Loucy (cell line): ENCODE measurements around the gene PHOSPHO2.

Experiments
- H2AFZ ChIP-seq: fragments of 200-600 bp; sonication (generic); 2 replicates; pipeline ENCODE4 v1.6.0; 2016; ENCODE audit warnings: antibody characterized with exemption, mild to moderate bottlenecking, low read length, moderate library complexity
- H3F3A ChIP-seq: fragments of 200-600 bp; 2 replicates; pipeline ENCODE4 v1.6.0; 2016; ENCODE audit warnings: antibody characterized with exemption, low read depth, mild to moderate bottlenecking
- H3K27me3 ChIP-seq: fragments of 200-600 bp; sonication (generic); 2 replicates; pipeline ENCODE4 v1.6.1; 2014; ENCODE audit warnings: low read length, mild to moderate bottlenecking; ENCODE audit not compliant: insufficient read depth, poor library complexity, severe bottlenecking
- H3K36me3 ChIP-seq: fragments of 200-600 bp; sonication (generic); 2 replicates; pipeline ENCODE4 v1.6.1; 2016; ENCODE audit warnings: low read length; ENCODE audit not compliant: insufficient read depth
- H3K4me1 ChIP-seq: fragments of 200-600 bp; sonication (generic); 2 replicates; pipeline ENCODE4 v1.5.1; 2014; ENCODE audit warnings: low read length, mild to moderate bottlenecking; ENCODE audit not compliant: insufficient read depth, poor library complexity, severe bottlenecking
- H3K4me2 ChIP-seq: fragments of 200-600 bp; sonication (generic); 2 replicates; pipeline ENCODE4 v1.6.0; 2014; ENCODE audit warnings: antibody characterized with exemption, low read length, low read depth, mild to moderate bottlenecking; ENCODE audit not compliant: poor library complexity, severe bottlenecking
- H3K4me3 ChIP-seq: fragments of 200-600 bp; sonication (generic); 2 replicates; pipeline ENCODE4 v1.5.1; 2014; ENCODE audit warnings: low read length, mild to moderate bottlenecking, mixed read lengths; ENCODE audit not compliant: poor library complexity, severe bottlenecking
- H3K79me2 ChIP-seq: fragments of 200-600 bp; sonication (generic); 2 replicates; pipeline ENCODE4 v1.6.1; 2014; ENCODE audit warnings: low read length; ENCODE audit not compliant: insufficient read depth
- H3K9ac ChIP-seq: fragments of 200-600 bp; sonication (generic); 2 replicates; pipeline ENCODE4 v1.6.0; 2014; ENCODE audit warnings: mild to moderate bottlenecking, low read depth, low read length, moderate library complexity; ENCODE audit not compliant: poor library complexity, severe bottlenecking
- H3K9me2 ChIP-seq: fragments of 200-600 bp; sonication (generic); replicated peaks from 2 replicates; pipeline ENCODE4 v1.6.1; 2016; ENCODE audit warnings: low read depth, low read length, mixed read lengths
- H3K9me3 ChIP-seq: fragments of 200-600 bp; sonication (generic); 2 replicates; pipeline ENCODE4 v1.6.1; 2014; ENCODE audit warnings: mild to moderate bottlenecking, antibody characterized with exemption, low read length, low read depth; ENCODE audit not compliant: insufficient read depth
- H4K20me1 ChIP-seq: fragments of 200-600 bp; sonication (generic); 2 replicates; pipeline ENCODE4 v1.6.0; 2014; ENCODE audit warnings: antibody characterized with exemption, low read length, mild to moderate bottlenecking; ENCODE audit not compliant: insufficient read depth, poor library complexity, severe bottlenecking
- EZH2phosphoT487 ChIP-seq: fragments of 200-600 bp; IDR thresholded peaks from 2 replicates; pipeline ENCODE4 v1.6.1; 2018; ENCODE audit warnings: antibody characterized with exemption, mild to moderate bottlenecking, moderate library complexity, borderline replicate concordance
- TF ChIP-seq, protein P1 (sequence below): fragments of 200-600 bp; sonication (generic); conservative IDR thresholded peaks from 2 replicates; pipeline ENCODE4 v1.5.1; 2014; ENCODE audit warnings: mild to moderate bottlenecking, antibody characterized with exemption, low read length

PHOSPHO2 gene

GRCh38 chr2:169661265-169661664, 33.0 kb upstream of the PHOSPHO2 start:
- H3K9me2 ChIP-seq, result no peaks in the 10 kb centered on the region
- no peaks in the 10 kb centered on the region for H3K27me3 ChIP-seq
- no peaks in the 10 kb centered on the region for H4K20me1 ChIP-seq
- no peaks in the 10 kb centered on the region for H3K36me3 ChIP-seq
- H2AFZ ChIP-seq, result 0 out of 2 replicates have a peak overlapping the region, but pooled peaks have one; percentile 1
- no peaks in the 10 kb centered on the region for H3F3A ChIP-seq
- H3K4me1 ChIP-seq, result peaks cover 38% of the 10 kb centered on the region
- no peaks in the 10 kb centered on the region for H3K9me3 ChIP-seq
- TF ChIP-seq, protein P1, sequence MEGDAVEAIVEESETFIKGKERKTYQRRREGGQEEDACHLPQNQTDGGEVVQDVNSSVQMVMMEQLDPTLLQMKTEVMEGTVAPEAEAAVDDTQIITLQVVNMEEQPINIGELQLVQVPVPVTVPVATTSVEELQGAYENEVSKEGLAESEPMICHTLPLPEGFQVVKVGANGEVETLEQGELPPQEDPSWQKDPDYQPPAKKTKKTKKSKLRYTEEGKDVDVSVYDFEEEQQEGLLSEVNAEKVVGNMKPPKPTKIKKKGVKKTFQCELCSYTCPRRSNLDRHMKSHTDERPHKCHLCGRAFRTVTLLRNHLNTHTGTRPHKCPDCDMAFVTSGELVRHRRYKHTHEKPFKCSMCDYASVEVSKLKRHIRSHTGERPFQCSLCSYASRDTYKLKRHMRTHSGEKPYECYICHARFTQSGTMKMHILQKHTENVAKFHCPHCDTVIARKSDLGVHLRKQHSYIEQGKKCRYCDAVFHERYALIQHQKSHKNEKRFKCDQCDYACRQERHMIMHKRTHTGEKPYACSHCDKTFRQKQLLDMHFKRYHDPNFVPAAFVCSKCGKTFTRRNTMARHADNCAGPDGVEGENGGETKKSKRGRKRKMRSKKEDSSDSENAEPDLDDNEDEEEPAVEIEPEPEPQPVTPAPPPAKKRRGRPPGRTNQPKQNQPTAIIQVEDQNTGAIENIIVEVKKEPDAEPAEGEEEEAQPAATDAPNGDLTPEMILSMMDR, result no peak
- no peak for TF ChIP-seq EZH2phosphoT487
- H3K4me3 ChIP-seq, result no peak overlapping the region
- H3K4me2 ChIP-seq, result no peak overlapping the region
- H3K9ac ChIP-seq, result no peak overlapping the region
- H3K79me2 ChIP-seq, result no peaks in the 10 kb centered on the region

- H3K27me3 ChIP-seq, result no peaks in the 10 kb centered on the region
- no peaks in the 10 kb centered on the region for H3F3A ChIP-seq
- no peak overlapping the region for H3K4me3 ChIP-seq
- H3K79me2 ChIP-seq, result no peaks in the 10 kb centered on the region
- no peak overlapping the region for H3K9ac ChIP-seq
- no peaks in the 10 kb centered on the region for H3K9me2 ChIP-seq
- H3K36me3 ChIP-seq, result no peaks in the 10 kb centered on the region
- no peak overlapping the region for H3K4me2 ChIP-seq
- 0 out of 2 replicates have a peak overlapping the region, but pooled peaks have one; percentile 33 for H2AFZ ChIP-seq
- H4K20me1 ChIP-seq, result no peaks in the 10 kb centered on the region
- H3K9me3 ChIP-seq, result no peaks in the 10 kb centered on the region
- peaks cover 38% of the 10 kb centered on the region for H3K4me1 ChIP-seq
- TF ChIP-seq, protein P1, result no peak
- no peak for TF ChIP-seq EZH2phosphoT487
Observed at GRCh38 chr2:169662744-169663143, 31.5 kb upstream of the PHOSPHO2 start.

DNA sequence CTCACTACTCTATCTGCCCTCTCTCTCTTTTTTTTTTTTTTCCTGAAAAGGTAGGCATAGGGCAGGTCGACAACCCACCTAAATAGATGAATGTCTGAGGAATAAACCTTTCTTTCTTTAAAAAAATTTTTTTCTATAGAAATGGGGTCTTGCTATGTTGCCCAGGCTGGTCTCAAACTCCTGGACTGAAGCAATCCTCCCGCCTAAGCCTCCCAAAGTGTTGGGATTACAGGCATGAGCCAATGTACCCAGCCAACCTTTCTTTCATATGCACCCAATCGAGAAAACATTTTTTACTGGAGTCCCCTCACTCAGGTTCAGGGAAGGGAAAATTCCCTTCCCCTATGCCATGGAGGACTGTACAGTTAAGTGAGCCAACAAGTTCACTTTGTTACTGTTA, 31.0 kb upstream of the PHOSPHO2 start:
- no peaks in the 10 kb centered on the region for H3F3A ChIP-seq
- H3K4me3 ChIP-seq, result no peak overlapping the region
- H3K4me1 ChIP-seq, result peaks cover 38% of the 10 kb centered on the region
- H4K20me1 ChIP-seq, result no peaks in the 10 kb centered on the region
- no peaks in the 10 kb centered on the region for H3K79me2 ChIP-seq
- no peaks in the 10 kb centered on the region for H3K9me2 ChIP-seq
- H3K9me3 ChIP-seq, result no peaks in the 10 kb centered on the region
- no peak overlapping the region for H3K9ac ChIP-seq
- H3K4me2 ChIP-seq, result no peak overlapping the region
- no peak overlapping the region for H2AFZ ChIP-seq
- no peaks in the 10 kb centered on the region for H3K27me3 ChIP-seq
- H3K36me3 ChIP-seq, result no peaks in the 10 kb centered on the region
- TF ChIP-seq EZH2phosphoT487, result no peak
- TF ChIP-seq, protein P1, result no peak
